Measurements from ENCODE around the gene NDN.

The NDN gene

GRCh38 chr15:23663232-23663631, 23.9 kb downstream of the NDN start:
- Histone ChIP-seq H3K36me3 (ENCODE audit: control insufficient read depth in 1 of 2, insufficient read depth in 2 of 2, low read depth in 1 of 2, low read length in 2 of 2) (no peaks in the 10 kb centered on the region), H3K9me3 (ENCODE audit: control insufficient read depth, low read length) (no peaks in the 10 kb centered on the region), H2BK5ac (ENCODE audit: low read depth, low read length, poor library complexity, severe bottlenecking) (no peak overlapping the region), H3K23ac (ENCODE audit: low read length in 2 of 2) (no peak overlapping the region), H2BK15ac (ENCODE audit: low read depth, poor library complexity, severe bottlenecking) (no peak overlapping the region), H3K27ac (ENCODE audit: low read length, poor library complexity, severe bottlenecking) (no peak overlapping the region), H4K8ac (ENCODE audit: low read length) (no peak overlapping the region), H3K4ac (ENCODE audit: low read depth in 1 of 2, low read length in 2 of 2) (no peak overlapping the region), H3K4me1 (ENCODE audit: control insufficient read depth, insufficient read depth, low read depth, low read length) (no peaks in the 10 kb centered on the region), H3K4me2 (ENCODE audit: low read length, poor library complexity, severe bottlenecking) (no peak overlapping the region), H3K9ac (ENCODE audit: low read length) (no peak overlapping the region), H4K91ac (ENCODE audit: low read length) (no peak overlapping the region), H3K27me3 (ENCODE audit: control insufficient read depth in 1 of 2, insufficient read depth in 1 of 2, low read length in 2 of 2) (peaks cover 0 to 10% of the 10 kb centered on the region in 2 experiments), H3K4me3 (ENCODE audit: insufficient read depth in 1 of 2, low read depth in 1 of 2, low read length in 2 of 2) (no peak overlapping the region), H3K14ac (ENCODE audit: low read length in 2 of 2) (no peak overlapping the region), H2AK5ac (ENCODE audit: low read length, severe bottlenecking) (no peak overlapping the region), H2BK12ac (ENCODE audit: low read length in 2 of 2) (no peak overlapping the region), H3K79me1 (replicated peaks; ENCODE audit: low read length, poor library complexity, severe bottlenecking) (no peaks in the 10 kb centered on the region), H2BK120ac (ENCODE audit: low read depth, low read length) (no peak overlapping the region), H2AFZ (ENCODE audit: low read depth, low read length) (no peak overlapping the region), H3K18ac (ENCODE audit: low read depth in 1 of 2, low read length in 2 of 2) (no peak overlapping the region)
- 85% methylated on average over 1 of the region's 2 CpGs for WGBS
- DNase-seq = no peak

DNA sequence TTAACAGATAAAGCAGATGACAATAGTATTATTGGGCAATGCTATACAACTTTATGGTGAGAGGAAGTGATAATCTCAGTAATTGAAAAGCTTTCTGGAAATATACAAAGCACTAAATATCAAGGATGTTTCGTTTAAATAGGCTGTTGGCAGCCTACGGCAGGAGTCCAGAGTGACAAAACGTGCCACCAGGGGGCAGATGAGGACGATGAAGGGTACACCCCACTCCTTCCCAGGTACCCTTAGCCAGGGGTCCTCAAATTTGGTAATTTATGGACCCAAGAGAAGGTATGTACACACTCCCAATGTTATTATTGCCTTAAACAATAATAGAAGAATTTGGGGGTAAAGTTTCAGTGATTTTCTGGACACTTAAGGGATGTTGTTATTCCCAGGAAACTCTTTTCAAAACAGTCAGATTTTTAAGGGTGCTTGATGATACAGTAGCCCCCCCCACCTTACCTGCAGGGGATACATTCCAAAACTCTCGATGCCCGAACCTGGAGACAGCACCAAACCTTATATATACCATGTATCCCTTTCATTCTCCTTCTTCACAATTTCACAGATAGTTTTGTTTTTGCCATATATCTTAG, 38.1 kb downstream of the NDN start:
- Histone ChIP-seq H3K23ac (ENCODE audit: low read length in 2 of 2) (no peak overlapping the region), H4K91ac (ENCODE audit: low read length) (no peak overlapping the region), H3K14ac (ENCODE audit: low read length in 2 of 2) (no peak overlapping the region), H4K8ac (ENCODE audit: low read length) (no peak overlapping the region), H3K27me3 (ENCODE audit: control insufficient read depth in 1 of 2, insufficient read depth in 1 of 2, low read length in 2 of 2) (peaks cover 14 to 31% of the 10 kb centered on the region in 2 experiments), H2BK5ac (ENCODE audit: low read depth, low read length, poor library complexity, severe bottlenecking) (no peak overlapping the region), H3K4me1 (ENCODE audit: control insufficient read depth, insufficient read depth, low read depth, low read length) (no peaks in the 10 kb centered on the region), H3K4me3 (ENCODE audit: insufficient read depth in 1 of 2, low read depth in 1 of 2, low read length in 2 of 2) (no peak overlapping the region), H3K4me2 (ENCODE audit: low read length, poor library complexity, severe bottlenecking) (no peak overlapping the region), H2BK15ac (ENCODE audit: low read depth, poor library complexity, severe bottlenecking) (no peak overlapping the region), H3K18ac (ENCODE audit: low read depth in 1 of 2, low read length in 2 of 2) (no peak overlapping the region), H2AK5ac (ENCODE audit: low read length, severe bottlenecking) (no peak overlapping the region), H3K36me3 (ENCODE audit: control insufficient read depth in 1 of 2, insufficient read depth in 2 of 2, low read depth in 1 of 2, low read length in 2 of 2) (no peaks in the 10 kb centered on the region), H2BK12ac (ENCODE audit: low read length in 2 of 2) (no peak overlapping the region), H3K27ac (ENCODE audit: low read length, poor library complexity, severe bottlenecking) (no peak overlapping the region), H2AFZ (ENCODE audit: low read depth, low read length) (no peak overlapping the region), H2BK120ac (ENCODE audit: low read depth, low read length) (no peak overlapping the region), H3K9ac (ENCODE audit: low read length) (no peak overlapping the region), H3K9me3 (ENCODE audit: control insufficient read depth, low read length) (no peaks in the 10 kb centered on the region), H3K4ac (ENCODE audit: low read depth in 1 of 2, low read length in 2 of 2) (no peak overlapping the region), H3K79me1 (replicated peaks; ENCODE audit: low read length, poor library complexity, severe bottlenecking) (no peaks in the 10 kb centered on the region)
- 39% methylated on average over 6 of the region's 6 CpGs for WGBS
- peak; percentile 6 for DNase-seq

DNA sequence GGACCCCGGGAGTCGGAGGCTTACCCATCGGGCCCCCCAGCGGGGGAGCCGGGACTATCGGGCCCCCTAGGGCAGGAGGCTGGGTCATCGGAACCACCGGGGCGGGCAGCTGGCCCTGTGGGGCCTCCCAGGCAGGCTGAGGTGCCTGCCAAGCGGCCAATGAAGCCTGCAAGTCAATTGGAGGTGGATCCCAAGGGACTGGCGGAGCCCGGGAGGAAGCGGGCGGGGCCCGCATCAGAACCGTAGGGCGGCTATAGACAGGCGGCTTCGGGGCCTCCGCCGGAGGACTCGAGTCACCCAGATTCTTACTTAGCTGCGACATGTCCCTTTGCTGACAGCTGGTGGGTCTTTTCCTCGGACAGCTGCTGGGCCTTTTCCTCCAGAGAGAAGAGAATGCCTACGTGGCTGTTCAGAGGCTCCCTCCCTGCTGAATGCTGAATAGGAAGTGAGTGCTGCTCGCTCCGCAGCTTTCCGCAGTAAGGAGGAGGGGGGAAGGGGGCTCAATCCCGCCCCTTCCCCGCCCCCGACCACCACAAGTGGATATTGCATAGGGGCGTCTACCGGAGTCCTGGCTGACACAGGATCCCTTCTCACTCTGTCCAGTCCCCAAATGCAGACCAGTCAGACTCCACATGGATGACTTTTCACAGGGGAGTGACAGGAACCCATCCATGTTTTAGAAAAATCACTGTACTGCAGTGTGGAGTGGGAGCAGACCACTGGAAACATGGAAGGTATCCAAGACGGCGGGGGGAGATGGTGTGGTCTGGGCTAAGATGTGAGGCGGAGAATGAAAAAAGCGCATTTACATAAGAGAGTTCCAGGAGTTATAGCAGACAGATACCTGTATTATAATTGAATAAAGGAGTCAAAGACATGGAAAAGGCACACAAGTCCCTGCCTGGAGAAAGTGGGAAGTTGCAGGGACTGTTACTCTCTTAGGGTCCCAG, 39.4 kb downstream of the NDN start, which contains the start of gene MAGEL2:
Gene MAGEL2, minus strand, starts transcription at position 447 of the 950 bp plus-strand sequence. Its CDS starts 125 bp downstream, at position 322.
- Histone ChIP-seq H2AFZ (ENCODE audit: low read depth, low read length) (no peak within 1 kb of the TSS), H3K4ac (ENCODE audit: low read depth in 1 of 2, low read length in 2 of 2) (no peak within 1 kb of the TSS), H3K18ac (ENCODE audit: low read depth in 1 of 2, low read length in 2 of 2) (no peak within 1 kb of the TSS), H3K9ac (ENCODE audit: low read length) (peak within 1 kb of the TSS; percentile 54), H3K14ac (ENCODE audit: low read length in 2 of 2) (no peak within 1 kb of the TSS), H2BK15ac (ENCODE audit: low read depth, poor library complexity, severe bottlenecking) (no peak within 1 kb of the TSS), H3K4me2 (ENCODE audit: low read length, poor library complexity, severe bottlenecking) (no peak within 1 kb of the TSS), H4K8ac (ENCODE audit: low read length) (no peak within 1 kb of the TSS), H3K79me1 (replicated peaks; ENCODE audit: low read length, poor library complexity, severe bottlenecking) (no peaks in the 10 kb centered on the region), H3K36me3 (ENCODE audit: control insufficient read depth in 1 of 2, insufficient read depth in 2 of 2, low read depth in 1 of 2, low read length in 2 of 2) (no peaks in the 10 kb centered on the region), H4K91ac (ENCODE audit: low read length) (peak within 1 kb of the TSS; percentile 9), H2BK12ac (ENCODE audit: low read length in 2 of 2) (no peak within 1 kb of the TSS), H3K27me3 (ENCODE audit: control insufficient read depth in 1 of 2, insufficient read depth in 1 of 2, low read length in 2 of 2) (peaks cover 14 to 34% of the 10 kb centered on the region in 2 experiments), H3K4me3 (ENCODE audit: insufficient read depth in 1 of 2, low read depth in 1 of 2, low read length in 2 of 2) (peak within 1 kb of the TSS in 1 of 2 experiments; percentile 55), H3K27ac (ENCODE audit: low read length, poor library complexity, severe bottlenecking) (no peak within 1 kb of the TSS), H3K23ac (ENCODE audit: low read length in 2 of 2) (no peak within 1 kb of the TSS), H3K4me1 (ENCODE audit: control insufficient read depth, insufficient read depth, low read depth, low read length) (no peaks in the 10 kb centered on the region), H2AK5ac (ENCODE audit: low read length, severe bottlenecking) (no peak within 1 kb of the TSS), H2BK120ac (ENCODE audit: low read depth, low read length) (no peak within 1 kb of the TSS), H3K9me3 (ENCODE audit: control insufficient read depth, low read length) (no peaks in the 10 kb centered on the region), H2BK5ac (ENCODE audit: low read depth, low read length, poor library complexity, severe bottlenecking) (no peak within 1 kb of the TSS)
- WGBS = 58% methylated on average over 37 of the region's 37 CpGs
- DNase-seq = peak; percentile 5

DNA sequence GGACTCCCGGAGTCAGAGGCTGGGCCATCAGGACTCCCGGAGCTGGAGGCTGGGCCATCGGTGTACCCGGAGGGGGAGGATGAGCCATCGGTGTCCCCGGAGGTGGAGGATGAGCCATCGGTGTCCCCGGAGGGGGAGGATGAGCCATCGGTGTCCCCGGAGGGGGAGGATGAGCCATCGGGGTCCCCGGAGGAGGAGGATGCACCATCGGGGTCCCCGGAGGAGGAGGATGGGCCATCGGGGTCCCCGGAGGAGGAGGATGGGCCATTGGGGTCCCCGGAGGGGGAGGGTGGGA, 40.2 kb downstream of the NDN start:
- H2BK5ac ChIP-seq (ENCODE audit: low read depth, low read length, poor library complexity, severe bottlenecking) = no peak overlapping the region
- WGBS = 58% methylated on average over 17 of the region's 17 CpGs
- no peak overlapping the region for H3K4me3 ChIP-seq (ENCODE audit: insufficient read depth in 1 of 2, low read depth in 1 of 2, low read length in 2 of 2)
- H3K18ac ChIP-seq (ENCODE audit: low read depth in 1 of 2, low read length in 2 of 2) = no peak overlapping the region
- no peak overlapping the region for H2AFZ ChIP-seq (ENCODE audit: low read depth, low read length)
- no peaks in the 10 kb centered on the region for H3K36me3 ChIP-seq (ENCODE audit: control insufficient read depth in 1 of 2, insufficient read depth in 2 of 2, low read depth in 1 of 2, low read length in 2 of 2)
- H2BK120ac ChIP-seq (ENCODE audit: low read depth, low read length) = no peak overlapping the region
- no peak overlapping the region for H2AK5ac ChIP-seq (ENCODE audit: low read length, severe bottlenecking)
- H3K4me2 ChIP-seq (ENCODE audit: low read length, poor library complexity, severe bottlenecking) = no peak overlapping the region
- H3K23ac ChIP-seq (ENCODE audit: low read length in 2 of 2) = no peak overlapping the region
- H4K91ac ChIP-seq (ENCODE audit: low read length) = peak overlapping the region; percentile 9
- H2BK15ac ChIP-seq (ENCODE audit: low read depth, poor library complexity, severe bottlenecking) = no peak overlapping the region
- H4K8ac ChIP-seq (ENCODE audit: low read length) = no peak overlapping the region
- H3K79me1 ChIP-seq (replicated peaks; ENCODE audit: low read length, poor library complexity, severe bottlenecking) = no peaks in the 10 kb centered on the region
- H3K9ac ChIP-seq (ENCODE audit: low read length) = no peak overlapping the region
- H3K9me3 ChIP-seq (ENCODE audit: control insufficient read depth, low read length) = no peaks in the 10 kb centered on the region
- H3K27ac ChIP-seq (ENCODE audit: low read length, poor library complexity, severe bottlenecking) = no peak overlapping the region
- H3K14ac ChIP-seq (ENCODE audit: low read length in 2 of 2) = no peak overlapping the region
- no peak for DNase-seq
- H2BK12ac ChIP-seq (ENCODE audit: low read length in 2 of 2) = no peak overlapping the region
- peaks cover 14 to 34% of the 10 kb centered on the region in 2 experiments for H3K27me3 ChIP-seq (ENCODE audit: control insufficient read depth in 1 of 2, insufficient read depth in 1 of 2, low read length in 2 of 2)
- H3K4me1 ChIP-seq (ENCODE audit: control insufficient read depth, insufficient read depth, low read depth, low read length) = no peaks in the 10 kb centered on the region
- no peak overlapping the region for H3K4ac ChIP-seq (ENCODE audit: low read depth in 1 of 2, low read length in 2 of 2)

Measured in mesenchymal stem cell (in vitro differentiated cells and primary cell).